Endothelial cell of umbilical vein (primary cell): ENCODE results near the gene PAPLN. TPM values are rescaled to one million over a fixed set of nuclear protein-coding genes. Genes with fewer than 3 reads are reported as not detected.

Experiments used
- BruUV-seq: library from RNA; stranded (reverse); fragments of 400-500 nt; replicated peaks from 2 replicates; lab custom pipeline; 2021; lab: Mats Ljungman, UMichigan
- CTCF ChIA-PET: fragments of 300-600, 350-600 bp; sonication (Branson Sonifier 250); formaldehyde crosslinking; loops from one replicate; lab custom pipeline; 2021; ENCODE audit warnings: antibody characterized with exemption, inconsistent platforms; lab: Charles Lee
- POLR2A ChIA-PET: fragments of 300-600, 350-600 bp; sonication (Branson Sonifier 250); formaldehyde crosslinking; loops from one replicate; lab custom pipeline; 2021; ENCODE audit warnings: antibody characterized with exemption, inconsistent platforms; lab: Charles Lee
- DNase-seq: peaks from one replicate; pipeline ENCODE4 v3.0.0-alpha.2; 2011; ENCODE audit warnings: low read depth, low spot score
- FAIRE-seq: peaks from 2 replicates; lab custom pipeline; 2011; peaks lifted over from hg19 to GRCh38; lab: Jason Lieb, UNC
- H2AFZ ChIP-seq: 2 replicates; pipeline ENCODE4 v1.6.0; 2012; ENCODE audit warnings: low read depth, low read length, control low read depth, inconsistent platforms
- H3K27ac ChIP-seq: 2 replicates; pipeline ENCODE4 v1.5.1; 2011; ENCODE audit warnings: low read depth, mild to moderate bottlenecking, control low read depth, low read length, moderate library complexity; ENCODE audit not compliant: insufficient read depth
- H3K27me3 ChIP-seq, 2 experiments: 2 replicates each; pipeline versions ENCODE4 v1.6.0 to v1.6.1; 2011; ENCODE audit warnings: low read length in 2 of 2, mixed read lengths in 1 of 2; ENCODE audit not compliant: control insufficient read depth in 2 of 2, insufficient read depth in 2 of 2
- H3K36me3 ChIP-seq, 2 experiments: 2 replicates in 1 of 2; 3 replicates in 1 of 2; pipeline ENCODE4 v1.5.1; 2011; ENCODE audit warnings: low read length in 2 of 2, mild to moderate bottlenecking in 1 of 2, moderate library complexity in 1 of 2; ENCODE audit not compliant: control insufficient read depth in 2 of 2, insufficient read depth in 2 of 2; ENCODE audit errors: extremely low read depth in 1 of 2
- H3K4me1 ChIP-seq: 3 replicates; pipeline ENCODE4 v1.5.1; 2011; ENCODE audit warnings: mild to moderate bottlenecking, low read length; ENCODE audit not compliant: control insufficient read depth, insufficient read depth; ENCODE audit errors: extremely low read depth
- H3K4me2 ChIP-seq: 2 replicates; pipeline ENCODE4 v1.6.1; 2011; ENCODE audit warnings: low read length, control low read depth, mixed read lengths; ENCODE audit not compliant: insufficient read depth
- H3K4me3 ChIP-seq, 3 experiments: fragments of 200-600 bp in 1 of 3; sonication (generic), shearing (Covaris generic) in 1 of 3; replicated peaks in 1 of 3; 2 replicates each; pipeline ENCODE4 v1.5.1; 2011 to 2016; ENCODE audit warnings: control low read depth in 3 of 3, low read length in 3 of 3, mild to moderate bottlenecking in 2 of 3, inconsistent platforms in 1 of 3, low read depth in 1 of 3, moderate library complexity in 1 of 3; ENCODE audit not compliant: insufficient read depth in 1 of 3
- H3K79me2 ChIP-seq: 2 replicates; pipeline ENCODE4 v1.6.0; 2012; ENCODE audit warnings: low read length, inconsistent platforms; ENCODE audit not compliant: control insufficient read depth, insufficient read depth
- H3K9ac ChIP-seq: replicated peaks from 2 replicates; pipeline ENCODE3; 2011; ENCODE audit warnings: low read length, control low read depth; ENCODE audit not compliant: insufficient read depth; ENCODE audit errors: extremely low read depth
- H3K9me1 ChIP-seq: replicated peaks from 3 replicates; pipeline ENCODE4 v1.6.0; 2011; ENCODE audit warnings: mild to moderate bottlenecking, low read length; ENCODE audit not compliant: control insufficient read depth, insufficient read depth; ENCODE audit errors: extremely low read depth
- H3K9me3 ChIP-seq: replicated peaks from 2 replicates; pipeline ENCODE4 v1.5.1; 2012; ENCODE audit warnings: low read length, inconsistent platforms; ENCODE audit not compliant: control insufficient read depth, insufficient read depth
- H4K20me1 ChIP-seq: replicated peaks from 2 replicates; pipeline ENCODE3; 2011; ENCODE audit warnings: mild to moderate bottlenecking, low read length; ENCODE audit not compliant: control insufficient read depth, insufficient read depth; ENCODE audit errors: extremely low read depth
- EZH2 ChIP-seq: IDR thresholded peaks from 2 replicates; pipeline ENCODE4 v1.6.1; 2012; ENCODE audit warnings: borderline replicate concordance, low read depth, mild to moderate bottlenecking, moderate library complexity, low read length, inconsistent platforms; ENCODE audit not compliant: severe bottlenecking
- JUN ChIP-seq: IDR thresholded peaks from 2 replicates; pipeline ENCODE4 v1.6.1; 2011; ENCODE audit warnings: borderline replicate concordance, low read depth; ENCODE audit not compliant: insufficient read length, insufficient read depth
- POLR2AphosphoS5 ChIP-seq: IDR thresholded peaks from 2 replicates; pipeline ENCODE4 v1.6.1; 2012; ENCODE audit warnings: low read depth, mild to moderate bottlenecking, control low read depth, low read length, moderate library complexity; ENCODE audit not compliant: insufficient read depth
- dilution Hi-C: fragments of 300-500 bp; cut with MboI; formaldehyde crosslinking; loops from one replicate; pipeline ENCODE4 v1.15.0; 2019; ENCODE audit warnings: low sequenced_read_pairs; ENCODE audit not compliant: extremely low pct_ligation_motif_present
- intact Hi-C: fragments of 100-400 bp; cut with micrococcal nuclease; formaldehyde crosslinking; loops from one replicate; pipeline ENCODE4 v1.10.0; 2022
- polyA plus RNA-seq, 4 experiments: library from polyadenylated mRNA; depleted of rRNA in 3 of 4; stranded (reverse) in 3 of 4; unstranded in 1 of 4; fragments of >200 nt; gene quantifications; 2 replicates each; pipeline versions ENCODE4 v1.2.1 to v1.2.3, GENCODE V29; 2011 to 2012; ENCODE audit warnings: missing spikeins in 1 of 4
- total RNA-seq: library from RNA; stranded (reverse); gene quantifications from 2 replicates; pipeline ENCODE4 v1.2.3, GENCODE V29; 2021
- TF ChIP-seq, protein P1 (sequence below), 2 donors: IDR thresholded peaks; 1 replicate in 1 of 2; 2 replicates in 1 of 2; pipeline ENCODE4 v1.5.1; 2011; ENCODE audit warnings: low read length in 2 of 2, mild to moderate bottlenecking in 2 of 2, moderate library complexity in 2 of 2, control low read depth in 1 of 2, inconsistent platforms in 1 of 2, low read depth in 1 of 2; ENCODE audit not compliant: insufficient read depth in 1 of 2; ENCODE audit errors: extremely low read depth in 1 of 2

Gene PAPLN
- total and polyA plus RNA-seq, 2 donors (not counting 3 experiments of a cell fraction or from before 2014, with no cell fraction given), result 5.5 to 6.4 TPM

DNA sequence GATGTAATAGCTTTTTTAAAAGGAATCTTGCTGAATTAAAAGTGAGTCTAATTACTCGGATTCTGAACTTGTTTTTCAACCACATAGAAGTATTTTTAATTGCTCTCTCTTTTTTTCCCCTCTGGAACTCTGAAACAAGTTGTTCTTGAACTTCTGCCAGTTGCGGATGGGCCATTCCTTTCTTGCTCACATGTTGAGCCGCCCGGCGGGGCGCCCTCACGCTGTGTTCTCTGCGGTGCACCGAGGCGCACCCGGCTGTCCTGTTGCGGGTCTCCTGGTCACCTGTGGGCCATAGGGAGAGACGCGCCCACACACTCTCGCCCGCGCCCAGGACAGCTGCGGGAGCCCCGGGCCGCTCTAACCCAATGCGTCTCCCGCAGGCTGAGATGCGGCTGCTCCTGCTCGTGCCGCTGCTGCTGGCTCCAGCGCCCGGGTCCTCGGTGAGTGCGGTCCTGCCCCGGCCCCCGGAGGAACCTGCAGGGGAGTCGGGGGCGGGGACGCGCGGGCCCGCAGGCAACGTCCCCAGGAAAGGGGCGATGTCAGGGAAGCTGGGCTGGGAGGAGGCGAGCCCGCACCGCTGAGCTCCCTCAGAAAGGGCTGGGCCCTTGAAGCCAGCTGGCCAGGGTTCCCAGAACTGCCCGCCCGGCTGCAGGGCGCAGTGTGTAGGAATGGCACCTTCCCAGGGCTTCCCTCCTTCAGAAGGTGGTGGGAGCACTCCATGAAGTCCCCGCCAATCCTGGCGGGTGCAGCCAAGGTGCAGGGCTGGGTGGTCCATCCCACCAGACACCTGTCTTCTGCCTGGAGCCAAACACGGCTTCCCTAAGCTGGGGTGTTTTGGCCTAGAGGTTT lies 2.3 kb downstream of the PAPLN start:
- dilution Hi-C loops, result no loop called here
- peak; percentile 85 for FAIRE-seq
- H4K20me1 ChIP-seq, result no peaks in the 10 kb centered on the region
- H3K9me1 ChIP-seq, result no peaks in the 10 kb centered on the region
- peaks cover 21% of the 10 kb centered on the region for H3K4me1 ChIP-seq
- no peaks in the 10 kb centered on the region for H3K9me3 ChIP-seq
- H3K27ac ChIP-seq, result no peak overlapping the region
- peak overlapping the region; percentile 11 for H2AFZ ChIP-seq
- H3K27me3 ChIP-seq, result peaks cover 5 to 6% of the 10 kb centered on the region in 2 experiments
- ChIA-PET POLR2A (no interaction called here), CTCF (interaction anchor here (1.2 to 1.8 kb wide), 2 partner anchors 30 to 31 kb away, joined by 6 to 7 read pairs; no protein-coding TSS in a partner anchor)
- H3K79me2 ChIP-seq, result no peaks in the 10 kb centered on the region
- no peak for TF ChIP-seq JUN
- TF ChIP-seq EZH2, result peak; percentile 57
- TF ChIP-seq, protein P1, sequence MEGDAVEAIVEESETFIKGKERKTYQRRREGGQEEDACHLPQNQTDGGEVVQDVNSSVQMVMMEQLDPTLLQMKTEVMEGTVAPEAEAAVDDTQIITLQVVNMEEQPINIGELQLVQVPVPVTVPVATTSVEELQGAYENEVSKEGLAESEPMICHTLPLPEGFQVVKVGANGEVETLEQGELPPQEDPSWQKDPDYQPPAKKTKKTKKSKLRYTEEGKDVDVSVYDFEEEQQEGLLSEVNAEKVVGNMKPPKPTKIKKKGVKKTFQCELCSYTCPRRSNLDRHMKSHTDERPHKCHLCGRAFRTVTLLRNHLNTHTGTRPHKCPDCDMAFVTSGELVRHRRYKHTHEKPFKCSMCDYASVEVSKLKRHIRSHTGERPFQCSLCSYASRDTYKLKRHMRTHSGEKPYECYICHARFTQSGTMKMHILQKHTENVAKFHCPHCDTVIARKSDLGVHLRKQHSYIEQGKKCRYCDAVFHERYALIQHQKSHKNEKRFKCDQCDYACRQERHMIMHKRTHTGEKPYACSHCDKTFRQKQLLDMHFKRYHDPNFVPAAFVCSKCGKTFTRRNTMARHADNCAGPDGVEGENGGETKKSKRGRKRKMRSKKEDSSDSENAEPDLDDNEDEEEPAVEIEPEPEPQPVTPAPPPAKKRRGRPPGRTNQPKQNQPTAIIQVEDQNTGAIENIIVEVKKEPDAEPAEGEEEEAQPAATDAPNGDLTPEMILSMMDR (IDR thresholded peaks at IDR 0.05; ENCODE audit: extremely low read depth in 1 of 2, insufficient read depth in 1 of 2, low read depth in 1 of 2, low read length in 2 of 2), result peak in 1 of 2 donors; percentile 3
- TF ChIP-seq POLR2AphosphoS5, result no peak
- no peak overlapping the region for H3K9ac ChIP-seq
- H3K36me3 ChIP-seq, result no peaks in the 10 kb centered on the region
- DNase-seq, result peak; percentile 61
- intact Hi-C loops, result no loop called here
- BruUV-seq, result no TSS peak
- peak overlapping the region in 2 of 3 experiments; percentile 0 to 25 for H3K4me3 ChIP-seq
- peak overlapping the region; percentile 23 for H3K4me2 ChIP-seq
